K562 (cell line): ENCODE measurements around the gene TGM3.

ENCODE experiments used
- ATF1 ChIP-seq, 2 experiments: fragments of 450-650 bp in 1 of 2; IDR thresholded peaks; 2 replicates each; pipeline ENCODE4 v1.6.1; 2016; ENCODE audit warnings: missing compliant biosample characterization in 1 of 2, missing genetic modification characterization in 1 of 2
- BRD4 ChIP-seq: fragments of 200-600 bp; sonication (generic); IDR thresholded peaks from 2 replicates; pipeline ENCODE4 v1.6.1; 2017; ENCODE audit warnings: inconsistent platforms
- EZH2 ChIP-seq: IDR thresholded peaks from 2 replicates; pipeline ENCODE4 v1.6.1; 2012; ENCODE audit warnings: low read depth, mild to moderate bottlenecking, inconsistent platforms, low read length, borderline replicate concordance
- MYC ChIP-seq, 2 experiments: fragments of 250-450 bp in 1 of 2; sonication (Bioruptor Pico) in 1 of 2; IDR thresholded peaks; 2 replicates each; pipeline versions ENCODE4 v1.5.1 to v1.6.1; 2012 to 2021; ENCODE audit warnings: low read depth in 2 of 2, borderline replicate concordance in 1 of 2, improper control_type of control experiment in 1 of 2, low read length in 1 of 2, mild to moderate bottlenecking in 1 of 2, moderate library complexity in 1 of 2
- RCOR1 ChIP-seq, 2 experiments: IDR thresholded peaks; 2 replicates each; pipeline ENCODE4 v1.6.1; 2012; ENCODE audit warnings: low read depth in 2 of 2, low read length in 2 of 2, borderline replicate concordance in 1 of 2, improper control_type of control experiment in 1 of 2
- SREBF2 ChIP-seq: sonication (generic); formaldehyde crosslinking; IDR thresholded peaks from 2 replicates; pipeline ENCODE4 v1.4.0; 2020; ENCODE audit warnings: mild to moderate bottlenecking, missing genetic modification reagents

DNA sequence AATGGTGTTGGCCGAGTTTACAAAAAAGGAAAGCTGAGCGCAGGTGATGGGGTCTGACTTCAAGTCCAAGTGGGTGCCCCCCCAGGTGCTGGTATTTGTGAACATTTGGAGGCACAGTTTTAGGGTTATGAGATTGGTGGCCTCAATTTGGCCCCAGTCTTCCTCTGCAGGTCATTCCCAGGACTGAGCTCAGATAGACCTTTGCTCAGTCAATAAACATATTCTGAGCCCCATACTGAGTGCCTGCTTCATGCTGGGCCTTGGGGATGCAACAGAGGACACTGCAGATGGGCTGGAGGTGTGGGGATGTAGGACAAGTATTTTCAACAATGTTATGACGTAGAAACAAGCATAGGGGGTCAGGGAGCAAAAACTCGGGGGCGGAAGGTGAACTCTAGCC, 33.5 kb downstream of the TGM3 start:
- TF ChIP-seq BRD4: no peak
- TF ChIP-seq RCOR1 (IDR thresholded peaks at IDR 0.05; ENCODE audit: borderline replicate concordance in 1 of 2, low read depth in 2 of 2, low read length in 2 of 2): no peak
- no peak for TF ChIP-seq MYC (IDR thresholded peaks at IDR 0.05; ENCODE audit: low read depth, low read length)
- no peak for TF ChIP-seq MYC (CRISPR knock-in tag; IDR thresholded peaks at IDR 0.05; ENCODE audit: borderline replicate concordance, low read depth)
- TF ChIP-seq ATF1 (CRISPR knock-in tag; IDR thresholded peaks at IDR 0.05): no peak
- no peak for TF ChIP-seq ATF1 (tag; IDR thresholded peaks at IDR 0.05)
- TF ChIP-seq EZH2: no peak
- TF ChIP-seq SREBF2: no peak
